ENCODE data around the gene ANK2. TPM values are rescaled to one million over a fixed set of nuclear protein-coding genes. Genes with fewer than 3 reads are reported as not detected.

The ANK2 gene
- total and polyA plus RNA-seq, 2 of the 13 experiments (the other 11 are each of a cell fraction or from before 2014, with no cell fraction given) = 2.7 to 15.1 TPM

DNA sequence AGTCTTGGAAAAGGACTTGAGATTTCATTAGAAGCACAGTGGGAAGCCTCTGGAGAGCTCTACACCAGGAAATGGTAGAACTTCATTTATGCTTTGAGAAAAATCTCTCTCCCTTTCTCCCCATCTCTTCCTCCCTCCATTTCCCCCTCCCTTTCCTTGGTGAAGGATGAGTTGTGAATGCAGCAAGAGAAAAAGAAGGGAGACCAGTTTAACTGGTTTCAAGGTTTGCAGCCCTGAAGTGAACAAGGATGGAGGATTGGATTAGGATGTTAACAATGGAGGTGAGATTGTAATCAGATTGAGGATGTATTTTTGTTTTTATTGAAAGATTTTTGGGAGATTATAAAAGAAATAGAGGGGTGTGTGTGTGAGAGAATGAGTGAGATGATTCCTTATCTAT, 99.5 kb downstream of the ANK2 start:
- in situ Hi-C loops (cut with HindIII; ENCODE audit: extremely low pct_ligation_motif_present, low pct_unique_long_range_greater_than_20kb) (no loop called here), intact Hi-C loops (cut with micrococcal nuclease; ENCODE audit: unreplicated experiment) (loop anchor here (5.0 to 10.0 kb wide), 2 partner anchors 38 to 616 kb away; partner anchors contain the start of gene CAMK2D)
- FAIRE-seq (no peak), ATAC-seq (no peak), DNase-seq (ENCODE audit: low spot score) (no peak)
- Histone ChIP-seq H3K4me3 (replicated peaks in 1 of 3; ENCODE audit: insufficient read depth in 1 of 3, low read depth in 2 of 3, low read length in 3 of 3) (no peak overlapping the region), H3K4me1 (ENCODE audit: insufficient read depth, low read length) (peaks cover 77% of the 10 kb centered on the region), H3K27me3 (ENCODE audit: control insufficient read depth in 1 of 2, insufficient read depth in 2 of 2, low read length in 2 of 2) (no peaks in the 10 kb centered on the region), H3K4me2 (ENCODE audit: low read depth, low read length) (0 out of 2 replicates have a peak overlapping the region, but pooled peaks have one; percentile 15), H3K9ac (ENCODE audit: insufficient read depth, low read depth, low read length) (no peak overlapping the region), H2AFZ (ENCODE audit: low read length) (no peak overlapping the region), H4K20me1 (ENCODE audit: insufficient read depth, low read length) (no peaks in the 10 kb centered on the region), H3K27ac (ENCODE audit: extremely low read length, insufficient read depth, low read length) (peak overlapping the region; percentile 15), H3K9me3 (ENCODE audit: low read length) (no peaks in the 10 kb centered on the region), H3K79me2 (ENCODE audit: insufficient read depth, low read length) (no peaks in the 10 kb centered on the region), H3K36me3 (replicated peaks in 1 of 2; ENCODE audit: control insufficient read depth in 1 of 2, insufficient read depth in 2 of 2, low read length in 2 of 2) (no peaks in the 10 kb centered on the region)
- POLR2A ChIA-PET = no interaction called here
- CTCF ChIA-PET (ENCODE audit: low intra/inter-chr PET ratio, low total read pairs) = no interaction called here
- no TSS peak for BruUV-seq (replicated peaks)
- TF ChIP-seq HNRNPK (IDR thresholded peaks at IDR 0.05; ENCODE audit: low read depth, low read length, poor library complexity, severe bottlenecking) (peak; percentile 16), SRY (CRISPR knock-in tag; IDR thresholded peaks at IDR 0.05) (no peak), ZNF577 (CRISPR knock-in tag; IDR thresholded peaks at IDR 0.05; ENCODE audit: borderline replicate concordance, low read depth) (no peak)

DNA sequence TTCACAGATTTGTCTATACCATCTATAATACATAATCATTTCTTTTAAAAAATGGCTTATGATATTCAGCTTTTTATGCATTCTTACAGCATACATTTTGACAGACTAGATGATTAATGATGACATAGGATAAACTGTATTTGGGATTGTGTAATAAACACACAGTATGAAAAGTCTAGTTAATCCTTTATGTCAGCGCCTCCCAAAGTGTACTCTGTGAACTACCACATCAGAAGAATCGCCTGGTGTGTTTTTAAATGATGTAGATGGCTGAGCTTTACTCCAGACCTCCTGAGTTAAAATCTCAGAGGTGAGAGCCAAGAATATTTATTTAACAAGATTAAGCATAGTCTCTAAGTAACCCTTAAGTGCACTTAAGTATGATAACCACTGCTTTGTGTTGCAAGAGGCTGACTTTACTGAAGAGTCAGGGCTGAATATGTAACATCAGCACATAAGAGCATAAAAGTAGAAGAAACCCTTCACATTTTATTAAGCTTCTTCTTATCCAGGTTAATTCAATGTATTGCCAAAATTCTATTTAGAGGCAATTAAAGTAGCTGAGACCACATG, 104.2 kb downstream of the ANK2 start:
- 12% methylated on average over 2 of the region's 2 CpGs for WGBS (ENCODE audit: low lambda C conversion rate)
- peak; percentile 75 for DNase-seq (ENCODE audit: low spot score)
- TF ChIP-seq YEATS4 (CRISPR knock-in tag; IDR thresholded peaks at IDR 0.05; ENCODE audit: borderline replicate concordance) (no peak), HOXA5 (CRISPR knock-in tag; IDR thresholded peaks at IDR 0.05) (peak; percentile 99), FOXA3 (CRISPR knock-in tag; IDR thresholded peaks at IDR 0.05) (peak; percentile 46), ZNF761 (CRISPR knock-in tag; conservative IDR thresholded peaks at IDR 0.05) (no peak), KAT8 (CRISPR knock-in tag; IDR thresholded peaks at IDR 0.05) (0 out of 2 replicates have a peak, but pooled peaks have one; percentile 13), MYNN (CRISPR knock-in tag; IDR thresholded peaks at IDR 0.05; ENCODE audit: low read depth) (no peak), HNRNPH1 (optimal IDR thresholded peaks at IDR 0.05; ENCODE audit: low read depth, low read length) (no peak), CREM (IDR thresholded peaks at IDR 0.05) (peak; percentile 16; the same call in 1 of the 2 replicates), CREM (CRISPR knock-in tag; IDR thresholded peaks at IDR 0.05) (no peak), ZNF432 (CRISPR knock-in tag; IDR thresholded peaks at IDR 0.05; ENCODE audit: borderline replicate concordance) (no peak), ATF7 (IDR thresholded peaks at IDR 0.05) (peak; percentile 26; the same call in 1 of the 2 replicates), ATF7 (CRISPR knock-in tag; IDR thresholded peaks at IDR 0.05) (no peak), MEIS2 (CRISPR knock-in tag; IDR thresholded peaks at IDR 0.05) (no peak), GATAD2A (CRISPR knock-in tag; IDR thresholded peaks at IDR 0.05) (peak; percentile 68), ZNF160 (CRISPR knock-in tag; IDR thresholded peaks at IDR 0.05) (no peak), MBD4 (IDR thresholded peaks at IDR 0.05; ENCODE audit: borderline replicate concordance, low read length) (no peak), ZNF20 (CRISPR knock-in tag; IDR thresholded peaks at IDR 0.05) (no peak), PTBP1 (IDR thresholded peaks at IDR 0.05; ENCODE audit: low read depth, low read length, poor library complexity, severe bottlenecking) (no peak), RNF2 (conservative IDR thresholded peaks at IDR 0.05; ENCODE audit: low read depth) (no peak), ZNF570 (CRISPR knock-in tag; IDR thresholded peaks at IDR 0.05; ENCODE audit: borderline replicate concordance) (no peak)

More for the DNA sequence above, 104.2 kb downstream of the ANK2 start:
- Histone ChIP-seq H3K27ac (ENCODE audit: extremely low read length, insufficient read depth, low read length) (no peak overlapping the region), H4K20me1 (ENCODE audit: insufficient read depth, low read length) (no peaks in the 10 kb centered on the region), H3K9me3 (ENCODE audit: low read length) (no peaks in the 10 kb centered on the region), H3K36me3 (replicated peaks in 1 of 2; ENCODE audit: control insufficient read depth in 1 of 2, insufficient read depth in 2 of 2, low read length in 2 of 2) (no peaks in the 10 kb centered on the region), H2AFZ (ENCODE audit: low read length) (no peak overlapping the region), H3K4me3 (replicated peaks in 1 of 3; ENCODE audit: insufficient read depth in 1 of 3, low read depth in 2 of 3, low read length in 3 of 3) (no peak overlapping the region), H3K9ac (ENCODE audit: insufficient read depth, low read depth, low read length) (no peak overlapping the region), H3K79me2 (ENCODE audit: insufficient read depth, low read length) (no peaks in the 10 kb centered on the region), H3K4me1 (ENCODE audit: insufficient read depth, low read length) (peaks cover 44% of the 10 kb centered on the region), H3K4me2 (ENCODE audit: low read depth, low read length) (no peak overlapping the region), H3K27me3 (ENCODE audit: control insufficient read depth in 1 of 2, insufficient read depth in 2 of 2, low read length in 2 of 2) (no peaks in the 10 kb centered on the region; a peak in 1 of 5 replicates)
- FAIRE-seq (peak; percentile 62), ATAC-seq (peak; percentile 89)
- ChIA-PET POLR2A (no interaction called here), CTCF (ENCODE audit: low intra/inter-chr PET ratio, low total read pairs) (interaction anchor here (1.2 to 2.7 kb wide), 2 partner anchors 47 to 202 kb away, joined by 3 to 28 read pairs; no protein-coding TSS in a partner anchor)
- in situ Hi-C loops (cut with HindIII; ENCODE audit: extremely low pct_ligation_motif_present, low pct_unique_long_range_greater_than_20kb) = loop anchor here (5.0 kb wide), 1 partner anchor 46 kb away; no protein-coding TSS in a partner anchor
- intact Hi-C loops (cut with micrococcal nuclease; ENCODE audit: unreplicated experiment) = loop anchor here (1.0 kb wide), 1 partner anchor 47 kb away; no protein-coding TSS in a partner anchor
- BruUV-seq (replicated peaks) = no TSS peak
